ENCODE measurements around the gene CLSTN1.
"Not testable (repeated sequence)": the region's sequence is repeated elsewhere in the genome, so short reads cannot be mapped to it uniquely, and the experiment has no call there.

CLSTN1 gene

DNA sequence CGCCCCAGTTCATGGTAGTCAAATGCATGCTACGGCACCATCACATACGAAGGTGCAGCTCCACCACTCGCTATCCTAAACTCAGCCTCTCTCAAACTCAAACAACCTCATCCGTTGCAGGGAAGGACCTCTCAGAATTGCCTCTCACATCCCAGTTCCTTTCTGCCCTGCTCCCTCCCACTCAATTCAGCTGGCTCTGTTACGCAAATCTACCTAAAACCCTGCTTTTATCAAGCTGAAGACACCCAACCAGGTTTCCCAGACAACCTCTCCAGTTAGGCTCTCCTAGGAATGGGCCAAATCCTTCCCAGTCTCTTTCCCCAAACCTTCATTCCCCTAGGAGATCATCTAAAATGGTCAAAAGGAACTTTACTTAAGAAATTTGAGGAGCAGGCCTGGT is 62.9 kb downstream of the CLSTN1 start:
- DNase-seq = no peak

- no peak for DNase-seq
These were observed 63.8 kb downstream of the CLSTN1 start for GRCh38 chr1:9759939-9760338.

GRCh38 chr1:9758559-9759121 is 65.1 kb downstream of the CLSTN1 start:
- DNase-seq = no peak

GRCh38 chr1:9755441-9755995 is 68.2 kb downstream of the CLSTN1 start:
- no peak for DNase-seq

- DNase-seq = no peak
These were observed 70.6 kb downstream of the CLSTN1 start for GRCh38 chr1:9753121-9753531.

GRCh38 chr1:9751971-9752370 is 71.8 kb downstream of the CLSTN1 start:
- DNase-seq = no peak

DNA sequence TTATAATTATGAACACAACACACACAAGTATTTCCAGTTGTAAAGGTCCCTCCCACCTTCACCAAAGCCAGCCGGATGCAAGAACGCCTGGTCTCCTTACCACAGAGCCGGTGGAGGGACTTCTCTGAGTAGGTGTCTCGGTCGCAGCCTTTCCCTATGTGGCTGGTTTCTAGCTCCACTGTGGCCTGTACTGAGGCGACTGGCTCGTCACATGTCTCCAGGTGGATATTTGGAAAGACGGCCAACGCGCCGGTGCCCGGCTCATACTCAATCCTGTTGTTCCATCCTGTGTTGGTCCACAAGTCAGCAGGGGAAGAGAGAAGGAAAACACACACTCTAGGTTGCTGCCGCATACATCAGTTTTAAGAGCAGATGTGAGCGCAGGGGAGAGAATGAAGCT is 74.4 kb downstream of the CLSTN1 start:
- DNase-seq = no peak

- not testable (repeated sequence) for DNase-seq
These were observed 75.4 kb downstream of the CLSTN1 start for GRCh38 chr1:9748391-9748790.

- no peak for DNase-seq
These were observed 77.1 kb downstream of the CLSTN1 start for GRCh38 chr1:9746651-9747050.

- no peak for DNase-seq
These were observed 77.6 kb downstream of the CLSTN1 start for GRCh38 chr1:9746211-9746610.

DNA sequence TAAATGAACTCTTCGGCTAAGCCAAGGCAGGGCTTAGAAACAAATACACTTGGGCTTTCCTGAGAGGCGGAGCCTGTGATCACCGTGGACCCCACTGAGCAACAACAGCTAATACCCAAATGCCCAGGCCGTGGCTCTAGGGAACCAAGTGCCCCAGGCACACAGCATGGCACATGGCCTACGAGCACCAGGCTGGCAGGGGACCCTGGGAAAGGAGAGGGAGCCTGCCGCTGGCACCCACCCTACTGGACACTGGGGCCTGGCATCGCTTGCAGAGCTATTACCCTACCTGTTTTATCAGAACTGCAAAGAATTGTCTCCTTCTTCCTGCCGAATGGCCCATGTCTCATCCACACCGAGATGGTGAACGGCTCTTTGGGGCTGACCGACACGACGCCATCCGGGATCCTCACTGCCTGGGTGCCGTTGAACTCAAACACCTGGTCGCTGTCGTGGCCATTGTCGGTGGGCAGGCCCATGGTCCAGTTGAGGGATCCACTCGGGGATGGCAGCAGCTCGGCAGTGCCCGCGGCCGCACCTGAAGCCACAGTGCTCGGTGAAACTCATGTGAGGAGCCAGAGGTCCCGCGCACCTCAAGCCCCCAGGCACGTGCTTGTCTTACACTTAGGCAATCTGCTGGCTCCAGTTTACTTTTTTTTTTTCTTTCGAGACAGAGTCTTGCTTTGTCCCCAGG is 79.5 kb downstream of the CLSTN1 start:
- DNase-seq = no peak

GRCh38 chr1:9737671-9738070 is 86.1 kb downstream of the CLSTN1 start:
- no peak for DNase-seq

DNA sequence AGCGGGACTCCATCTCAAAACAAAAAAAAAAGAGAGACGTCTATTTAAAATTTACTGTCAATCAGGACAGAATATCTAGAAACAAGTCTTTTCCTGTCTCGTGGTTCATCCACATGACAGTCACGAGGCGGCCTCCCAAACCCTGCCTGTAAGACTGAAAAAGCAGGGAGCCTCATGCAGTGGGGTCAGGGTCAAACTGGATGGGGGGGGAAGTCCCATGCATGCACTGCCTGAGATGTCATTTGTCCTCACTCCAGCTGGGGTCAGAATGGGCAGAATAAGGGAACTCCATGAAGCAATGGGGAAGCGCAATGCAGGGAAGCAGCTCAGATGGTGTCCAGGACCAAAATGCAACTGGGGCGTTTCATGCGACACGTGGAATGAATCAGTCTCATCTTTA is 86.7 kb downstream of the CLSTN1 start:
- DNase-seq = no peak

GRCh38 chr1:9736241-9736640 is 87.5 kb downstream of the CLSTN1 start:
- DNase-seq = no peak

GRCh38 chr1:9735800-9736199 is 88.0 kb downstream of the CLSTN1 start:
- DNase-seq = no peak

- DNase-seq = no peak
These were observed 90.5 kb downstream of the CLSTN1 start for GRCh38 chr1:9733160-9733789.

DNA sequence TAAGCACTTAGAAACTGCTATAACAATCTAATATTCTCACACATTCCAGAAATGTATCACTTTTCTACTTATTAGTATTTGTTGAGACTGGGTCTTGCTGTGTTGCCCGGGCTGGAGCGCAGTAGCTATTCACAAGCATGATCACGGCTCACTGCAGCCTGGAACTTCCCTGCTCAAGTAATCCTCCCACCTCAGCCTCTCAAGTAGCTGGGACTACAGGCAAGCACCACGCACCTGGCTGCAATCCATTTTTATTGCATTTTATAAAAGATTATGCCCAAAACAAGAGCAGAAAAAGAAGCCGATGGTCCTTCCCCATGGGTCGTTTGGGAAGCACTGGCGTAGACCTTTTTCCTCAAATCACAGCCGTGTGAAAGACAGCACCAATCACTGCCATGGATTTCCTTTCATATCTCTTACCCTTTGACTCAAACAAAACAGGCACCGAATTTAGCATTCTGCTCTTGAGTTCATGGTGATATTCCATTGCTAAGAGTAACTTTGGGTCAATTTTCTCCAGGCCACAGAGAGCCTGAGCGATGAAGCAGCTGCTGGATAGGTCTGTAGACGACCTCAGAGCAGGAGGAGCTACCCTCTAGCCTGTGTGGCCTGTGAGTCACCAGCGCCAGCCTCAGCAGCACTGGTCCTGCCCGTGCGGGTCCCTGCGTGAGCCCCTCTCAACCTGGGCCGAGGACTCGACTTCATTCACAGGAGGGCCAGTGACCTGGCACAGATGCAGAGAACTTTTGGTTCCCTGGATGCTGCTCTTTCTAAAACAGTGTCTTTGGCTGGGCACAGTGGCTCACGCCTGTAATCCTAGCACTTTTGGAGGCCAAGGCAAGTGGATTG is 91.4 kb downstream of the CLSTN1 start:
- DNase-seq = no peak

GRCh38 chr1:9731561-9731960 is 92.2 kb downstream of the CLSTN1 start:
- no peak for DNase-seq

GRCh38 chr1:9731051-9731537 is 92.7 kb downstream of the CLSTN1 start:
- no peak for DNase-seq

DNA sequence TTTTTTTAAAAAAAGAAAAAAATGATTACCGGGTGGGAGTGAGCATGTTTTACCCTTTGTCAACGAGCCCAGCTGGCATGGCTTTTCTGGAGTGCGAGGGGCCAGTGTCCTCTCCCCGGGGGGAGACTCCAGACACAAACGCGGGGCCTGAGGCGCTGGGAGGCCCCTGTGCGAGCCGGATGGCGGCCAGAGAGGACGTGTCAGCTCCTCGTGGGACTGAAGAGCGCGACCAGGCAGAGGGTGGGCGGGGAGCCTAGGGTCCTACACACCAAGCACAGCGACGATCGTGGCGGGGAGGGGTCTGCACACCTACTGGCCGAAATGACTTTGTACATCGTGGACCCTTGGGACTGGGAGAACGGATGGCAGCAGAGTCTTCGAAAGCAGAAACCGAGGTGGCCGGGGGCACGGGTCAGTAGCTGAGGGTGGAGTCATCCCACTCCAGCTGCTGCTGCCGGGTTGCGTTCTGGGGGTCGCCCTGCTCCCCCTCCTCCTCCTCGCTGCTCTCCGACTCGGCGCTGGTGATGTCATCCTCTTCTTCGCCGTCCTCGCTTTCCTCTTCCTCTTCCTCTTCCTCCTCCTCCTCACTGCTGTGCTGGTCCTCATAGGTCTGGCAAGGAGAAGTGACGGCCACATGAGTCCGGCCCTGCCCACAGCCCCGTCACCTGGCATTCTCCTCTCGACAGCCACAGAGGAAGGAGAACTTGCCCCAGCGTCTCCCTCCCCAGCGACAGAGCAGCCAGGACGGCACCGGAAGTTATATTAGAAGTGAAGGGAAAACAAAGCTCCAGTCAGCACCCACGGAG is 93.5 kb downstream of the CLSTN1 start:
- no peak for DNase-seq

DNA sequence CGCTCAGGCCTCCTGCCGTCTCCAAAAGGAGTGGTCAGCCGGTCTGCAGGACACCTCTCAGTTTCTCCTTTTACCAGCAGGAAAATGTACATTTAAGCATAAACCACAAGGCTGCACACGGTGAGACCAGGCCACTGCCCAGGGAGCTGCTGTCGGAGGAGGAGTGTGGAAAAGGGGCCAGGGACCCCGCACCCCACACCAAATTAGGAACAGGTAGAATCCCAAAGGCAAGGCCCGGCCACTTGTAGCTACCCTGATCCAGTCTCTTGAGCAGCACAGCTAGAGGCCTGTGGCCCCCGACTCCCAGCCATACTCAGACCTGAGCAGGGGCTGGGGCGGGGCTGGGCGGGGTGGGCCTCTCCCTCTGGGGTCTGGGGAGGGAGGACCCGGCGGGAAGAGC is 94.2 kb downstream of the CLSTN1 start:
- no peak for DNase-seq

All from stimulated activated CD4-positive, alpha-beta T cell treated with anti-CD3 and anti-CD28 coated beads, Interleukin-1b, Interleukin-23, amount 100 ng/mL, for 48 hours (primary cell).